IMR-90 (cell line): ENCODE results near the gene FOXO6.

ENCODE experiments used
- CTCF ChIP-seq: conservative IDR thresholded peaks from 2 replicates; pipeline ENCODE4 v1.5.1; 2012; ENCODE audit warnings: mild to moderate bottlenecking, low read depth, low read length, improper control_type of control experiment
- RAD21 ChIP-seq: IDR thresholded peaks from 2 replicates; pipeline ENCODE4 v1.6.1; 2012; ENCODE audit warnings: low read length, improper control_type of control experiment
- RFX5 ChIP-seq: IDR thresholded peaks from 2 replicates; pipeline ENCODE4 v1.8.0; 2012; ENCODE audit warnings: low read depth, mild to moderate bottlenecking, low read length, moderate library complexity
- SMC3 ChIP-seq: fragments of 150-350 bp; IDR thresholded peaks from 2 replicates; pipeline ENCODE4 v1.6.1; 2016; ENCODE audit warnings: low read depth, mild to moderate bottlenecking, antibody characterized with exemption, low read length, moderate library complexity

DNA sequence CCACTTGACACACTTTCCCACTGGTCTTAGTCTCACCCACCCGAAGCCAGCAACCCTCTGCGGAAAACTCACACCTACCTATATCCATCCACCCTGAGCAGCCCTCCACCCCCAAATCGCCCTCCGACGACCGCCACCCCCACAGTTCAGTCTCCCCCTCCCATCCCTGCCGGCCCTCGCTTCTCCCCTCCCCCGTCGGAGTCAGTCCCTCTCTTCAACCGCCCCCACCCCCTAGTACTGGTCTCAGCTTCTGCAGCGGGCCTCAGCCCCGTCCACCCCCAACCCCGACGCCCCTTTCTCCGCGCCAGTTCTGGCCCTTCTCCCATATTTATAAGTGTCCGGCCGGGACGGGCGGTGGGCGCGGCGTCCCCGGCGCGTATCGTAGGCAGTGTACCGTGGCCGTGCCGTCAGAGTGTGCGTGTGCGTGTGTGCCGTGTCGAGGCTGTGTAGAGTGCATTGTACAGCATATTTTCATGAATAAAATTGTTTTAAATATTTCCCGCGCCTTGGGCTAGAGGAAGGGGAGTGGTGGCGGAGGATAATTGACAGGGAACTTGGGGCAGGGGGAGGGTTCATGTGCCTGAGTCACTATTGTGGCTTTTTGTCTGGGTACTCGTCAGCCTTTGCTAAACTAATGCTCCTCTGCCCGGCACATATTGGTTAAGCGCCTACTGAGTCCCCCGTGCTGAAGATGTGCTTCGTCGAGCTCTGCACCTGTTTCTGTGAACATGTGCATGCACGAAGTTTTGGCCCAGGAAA, 22.0 kb downstream of the FOXO6 start:
- TF ChIP-seq RFX5: no peak
- no peak for TF ChIP-seq CTCF
- no peak for TF ChIP-seq RAD21
- no peak for TF ChIP-seq SMC3
